ENCODE measurements around the gene GDAP1L1. TPM values are rescaled to one million over a fixed set of nuclear protein-coding genes. Genes with fewer than 3 reads are reported as not detected.

The GDAP1L1 gene
- 0.67 TPM for total RNA-seq
- long read RNA-seq, partial matches to known transcripts: 0 of 13 reads
- long read RNA-seq, other reads (novel, unspliced or antisense): 13 of 13 reads

- no peak for DNase-seq (ENCODE audit: low spot score)
- intact Hi-C loops (cut with DNase I): no loop called here
Measured at GRCh38 chr20:44247131-44247571, at the start of gene GDAP1L1. Gene GDAP1L1 (plus strand): TSS chr20:44247308. CDS start chr20:44247335, 27 bp downstream.

- DNase-seq (ENCODE audit: low spot score): no peak
- intact Hi-C loops (cut with DNase I): loop anchor here (10.0 kb wide), 1 partner anchor 454 kb away; no protein-coding TSS in a partner anchor
Measured at GRCh38 chr20:44198872-44199271, 48.2 kb upstream of the GDAP1L1 start.

GRCh38 chr20:44199877-44200276 lies 47.2 kb upstream of the GDAP1L1 start:
- intact Hi-C loops (cut with DNase I): loop anchor here (10.0 kb wide), 1 partner anchor 455 kb away; no protein-coding TSS in a partner anchor
- no peak for DNase-seq (ENCODE audit: low spot score)

GRCh38 chr20:44200371-44200770 lies 46.7 kb upstream of the GDAP1L1 start:
- intact Hi-C loops (cut with DNase I): no loop called here
- no peak for DNase-seq (ENCODE audit: low spot score)

- intact Hi-C loops (cut with DNase I): no loop called here
- no peak for DNase-seq (ENCODE audit: low spot score)
Measured at GRCh38 chr20:44200983-44201382, 46.1 kb upstream of the GDAP1L1 start.

- no peak for DNase-seq (ENCODE audit: low spot score)
- intact Hi-C loops (cut with DNase I): no loop called here
Measured at GRCh38 chr20:44203161-44203560, 43.9 kb upstream of the GDAP1L1 start.

- intact Hi-C loops (cut with DNase I): no loop called here
- DNase-seq (ENCODE audit: low spot score): no peak
Measured at GRCh38 chr20:44204156-44204831, 42.8 kb upstream of the GDAP1L1 start.

- intact Hi-C loops (cut with DNase I): no loop called here
- no peak for DNase-seq (ENCODE audit: low spot score)
Measured at GRCh38 chr20:44204832-44205215, 42.3 kb upstream of the GDAP1L1 start.

- intact Hi-C loops (cut with DNase I): no loop called here
- DNase-seq (ENCODE audit: low spot score): no peak
Measured at GRCh38 chr20:44206132-44206531, 41.0 kb upstream of the GDAP1L1 start.

GRCh38 chr20:44207126-44207723 lies 39.9 kb upstream of the GDAP1L1 start:
- intact Hi-C loops (cut with DNase I): no loop called here
- DNase-seq (ENCODE audit: low spot score): no peak

GRCh38 chr20:44208165-44208564 lies 38.9 kb upstream of the GDAP1L1 start:
- DNase-seq (ENCODE audit: low spot score): no peak
- intact Hi-C loops (cut with DNase I): no loop called here

- DNase-seq (ENCODE audit: low spot score): no peak
- intact Hi-C loops (cut with DNase I): no loop called here
Measured at GRCh38 chr20:44208770-44209169, 38.3 kb upstream of the GDAP1L1 start.

- peak; percentile 89 for DNase-seq (ENCODE audit: low spot score)
- intact Hi-C loops (cut with DNase I): loop anchor here (5.0 kb wide), 1 partner anchor 402 kb away; no protein-coding TSS in a partner anchor
Measured at GRCh38 chr20:44209686-44210405, 37.3 kb upstream of the GDAP1L1 start.

- intact Hi-C loops (cut with DNase I): loop anchor here (5.0 kb wide), 1 partner anchor 402 kb away; no protein-coding TSS in a partner anchor
- peak; percentile 99 for DNase-seq (ENCODE audit: low spot score)
Measured at GRCh38 chr20:44210406-44211176, 36.5 kb upstream of the GDAP1L1 start, which contains the start of gene OSER1. Gene OSER1 (minus strand): TSS chr20:44210771. CDS start chr20:44206957, 3,814 bp downstream.

- no peak for DNase-seq (ENCODE audit: low spot score)
- intact Hi-C loops (cut with DNase I): loop anchor here (5.0 kb wide), 1 partner anchor 401 kb away; no protein-coding TSS in a partner anchor
Measured at GRCh38 chr20:44211177-44212039, 35.7 kb upstream of the GDAP1L1 start.

- no peak for DNase-seq (ENCODE audit: low spot score)
- intact Hi-C loops (cut with DNase I): loop anchor here (5.0 kb wide), 1 partner anchor 400 kb away; no protein-coding TSS in a partner anchor
Measured at GRCh38 chr20:44212792-44213191, 34.3 kb upstream of the GDAP1L1 start.

- intact Hi-C loops (cut with DNase I): loop anchor here (2.0 to 5.0 kb wide), 2 partner anchors 172 to 257 kb away; no protein-coding TSS in a partner anchor
- DNase-seq (ENCODE audit: low spot score): no peak
Measured at GRCh38 chr20:44215125-44215524, 32.0 kb upstream of the GDAP1L1 start.

All from cardiac septum (tissue), 1 donor.